GM13977 (cell line): ENCODE measurements around the gene PRDM16.

Source experiments
- DNase-seq: peaks from one replicate; pipeline ENCODE4 v3.0.0; 2012; ENCODE audit warnings: low spot score
- in situ Hi-C: fragments of 300-500 bp; cut with MboI; formaldehyde crosslinking; loops from one replicate; pipeline ENCODE4 v1.12.0; 2022; ENCODE audit warnings: low sequenced_read_pairs, low pct_unique_long_range_greater_than_20kb, mixed read lengths, inconsistent platforms; ENCODE audit not compliant: unreplicated experiment
- TF ChIP-seq, protein P1 (sequence below): IDR thresholded peaks from 2 replicates; pipeline ENCODE4 v1.5.1; 2012; ENCODE audit warnings: mild to moderate bottlenecking, control low read depth; ENCODE audit not compliant: insufficient read depth; ENCODE audit errors: extremely low read depth, missing control alignments

Gene PRDM16

GRCh38 chr1:3261007-3261968, 192.3 kb downstream of the PRDM16 start:
- in situ Hi-C loops = no loop called here
- TF ChIP-seq, protein P1, sequence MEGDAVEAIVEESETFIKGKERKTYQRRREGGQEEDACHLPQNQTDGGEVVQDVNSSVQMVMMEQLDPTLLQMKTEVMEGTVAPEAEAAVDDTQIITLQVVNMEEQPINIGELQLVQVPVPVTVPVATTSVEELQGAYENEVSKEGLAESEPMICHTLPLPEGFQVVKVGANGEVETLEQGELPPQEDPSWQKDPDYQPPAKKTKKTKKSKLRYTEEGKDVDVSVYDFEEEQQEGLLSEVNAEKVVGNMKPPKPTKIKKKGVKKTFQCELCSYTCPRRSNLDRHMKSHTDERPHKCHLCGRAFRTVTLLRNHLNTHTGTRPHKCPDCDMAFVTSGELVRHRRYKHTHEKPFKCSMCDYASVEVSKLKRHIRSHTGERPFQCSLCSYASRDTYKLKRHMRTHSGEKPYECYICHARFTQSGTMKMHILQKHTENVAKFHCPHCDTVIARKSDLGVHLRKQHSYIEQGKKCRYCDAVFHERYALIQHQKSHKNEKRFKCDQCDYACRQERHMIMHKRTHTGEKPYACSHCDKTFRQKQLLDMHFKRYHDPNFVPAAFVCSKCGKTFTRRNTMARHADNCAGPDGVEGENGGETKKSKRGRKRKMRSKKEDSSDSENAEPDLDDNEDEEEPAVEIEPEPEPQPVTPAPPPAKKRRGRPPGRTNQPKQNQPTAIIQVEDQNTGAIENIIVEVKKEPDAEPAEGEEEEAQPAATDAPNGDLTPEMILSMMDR = no peak
- no peak for DNase-seq

GRCh38 chr1:3261969-3262579, 193.1 kb downstream of the PRDM16 start:
- TF ChIP-seq, protein P1 = no peak
- in situ Hi-C loops = no loop called here
- DNase-seq = no peak

GRCh38 chr1:3262681-3263286, 193.8 kb downstream of the PRDM16 start:
- in situ Hi-C loops = no loop called here
- TF ChIP-seq, protein P1 = no peak
- DNase-seq = no peak

DNA sequence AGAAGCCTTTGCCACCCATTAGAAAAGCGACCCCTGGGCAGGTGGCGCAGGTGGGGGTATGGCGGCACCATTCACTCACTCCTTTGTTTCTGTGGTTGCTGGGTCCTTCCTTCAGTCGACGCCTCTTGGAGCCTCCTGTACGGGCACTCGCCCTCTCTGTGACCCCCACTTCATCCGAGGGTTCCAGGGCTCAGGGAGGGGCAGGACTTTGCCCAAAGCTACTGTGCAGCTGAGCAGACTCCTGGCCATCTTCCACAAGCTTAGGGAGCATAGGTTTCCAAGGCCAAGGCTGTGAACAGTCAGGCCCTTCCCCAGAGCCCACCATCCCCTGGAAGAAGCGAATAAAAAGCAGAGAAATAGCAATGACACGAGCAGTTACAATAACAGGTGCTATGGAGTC, 194.8 kb downstream of the PRDM16 start:
- TF ChIP-seq, protein P1 = no peak
- no peak for DNase-seq
- in situ Hi-C loops = no loop called here

DNA sequence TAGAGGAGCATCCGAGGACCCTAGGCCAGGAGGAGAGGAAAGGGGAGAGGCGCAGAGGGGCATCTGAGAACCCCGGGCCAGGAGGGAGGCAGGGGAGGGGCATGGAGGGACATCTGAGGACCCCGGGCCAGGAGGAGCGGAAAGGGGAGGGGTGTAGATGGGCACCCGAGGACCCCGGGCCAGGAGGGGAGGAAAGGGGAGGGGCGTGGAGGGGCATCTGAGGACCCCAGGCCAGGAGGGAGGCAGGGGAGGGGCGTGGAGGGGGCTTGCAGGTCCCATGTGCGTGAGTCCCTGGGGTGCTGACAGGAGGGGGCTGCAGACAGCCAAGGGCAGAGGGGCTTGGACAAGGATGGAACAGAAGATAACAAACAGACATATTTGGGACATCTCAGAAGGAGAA, 195.5 kb downstream of the PRDM16 start:
- TF ChIP-seq, protein P1 = no peak
- in situ Hi-C loops = no loop called here
- no peak for DNase-seq

GRCh38 chr1:3265835-3266805, 197.1 kb downstream of the PRDM16 start:
- in situ Hi-C loops = no loop called here
- TF ChIP-seq, protein P1 = no peak
- no peak for DNase-seq
